LNCAP (cell line): ENCODE results near the gene MIER2.

Experiments used
- TF ChIP-seq, protein P1 (sequence below): fragments of 450-650 bp; IDR thresholded peaks from 2 replicates; pipeline ENCODE4 v1.5.1; 2017; ENCODE audit warnings: mild to moderate bottlenecking

MIER2 gene

DNA sequence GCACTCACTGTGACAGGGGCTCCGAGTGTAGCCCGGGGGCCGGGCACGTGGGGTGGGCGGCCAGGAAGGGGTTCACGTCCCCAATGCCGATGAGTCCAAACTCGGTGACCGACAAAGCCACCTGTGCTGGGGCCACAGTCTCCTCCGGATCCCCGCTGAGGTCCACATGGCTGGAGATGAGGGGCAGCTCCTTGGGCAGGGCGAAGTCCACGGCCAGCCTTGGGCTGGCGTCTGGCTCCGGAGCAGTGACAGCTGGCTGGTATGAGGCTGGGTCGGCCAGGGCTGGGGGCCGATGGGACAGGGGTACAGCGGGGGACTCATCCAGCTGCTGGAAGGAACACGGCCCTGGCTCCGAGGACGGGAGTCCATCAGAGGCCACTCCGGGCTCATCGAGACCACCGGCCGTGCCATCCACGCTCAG lies 37.5 kb downstream of the MIER2 start:
- TF ChIP-seq, protein P1, sequence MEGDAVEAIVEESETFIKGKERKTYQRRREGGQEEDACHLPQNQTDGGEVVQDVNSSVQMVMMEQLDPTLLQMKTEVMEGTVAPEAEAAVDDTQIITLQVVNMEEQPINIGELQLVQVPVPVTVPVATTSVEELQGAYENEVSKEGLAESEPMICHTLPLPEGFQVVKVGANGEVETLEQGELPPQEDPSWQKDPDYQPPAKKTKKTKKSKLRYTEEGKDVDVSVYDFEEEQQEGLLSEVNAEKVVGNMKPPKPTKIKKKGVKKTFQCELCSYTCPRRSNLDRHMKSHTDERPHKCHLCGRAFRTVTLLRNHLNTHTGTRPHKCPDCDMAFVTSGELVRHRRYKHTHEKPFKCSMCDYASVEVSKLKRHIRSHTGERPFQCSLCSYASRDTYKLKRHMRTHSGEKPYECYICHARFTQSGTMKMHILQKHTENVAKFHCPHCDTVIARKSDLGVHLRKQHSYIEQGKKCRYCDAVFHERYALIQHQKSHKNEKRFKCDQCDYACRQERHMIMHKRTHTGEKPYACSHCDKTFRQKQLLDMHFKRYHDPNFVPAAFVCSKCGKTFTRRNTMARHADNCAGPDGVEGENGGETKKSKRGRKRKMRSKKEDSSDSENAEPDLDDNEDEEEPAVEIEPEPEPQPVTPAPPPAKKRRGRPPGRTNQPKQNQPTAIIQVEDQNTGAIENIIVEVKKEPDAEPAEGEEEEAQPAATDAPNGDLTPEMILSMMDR = no peak

DNA sequence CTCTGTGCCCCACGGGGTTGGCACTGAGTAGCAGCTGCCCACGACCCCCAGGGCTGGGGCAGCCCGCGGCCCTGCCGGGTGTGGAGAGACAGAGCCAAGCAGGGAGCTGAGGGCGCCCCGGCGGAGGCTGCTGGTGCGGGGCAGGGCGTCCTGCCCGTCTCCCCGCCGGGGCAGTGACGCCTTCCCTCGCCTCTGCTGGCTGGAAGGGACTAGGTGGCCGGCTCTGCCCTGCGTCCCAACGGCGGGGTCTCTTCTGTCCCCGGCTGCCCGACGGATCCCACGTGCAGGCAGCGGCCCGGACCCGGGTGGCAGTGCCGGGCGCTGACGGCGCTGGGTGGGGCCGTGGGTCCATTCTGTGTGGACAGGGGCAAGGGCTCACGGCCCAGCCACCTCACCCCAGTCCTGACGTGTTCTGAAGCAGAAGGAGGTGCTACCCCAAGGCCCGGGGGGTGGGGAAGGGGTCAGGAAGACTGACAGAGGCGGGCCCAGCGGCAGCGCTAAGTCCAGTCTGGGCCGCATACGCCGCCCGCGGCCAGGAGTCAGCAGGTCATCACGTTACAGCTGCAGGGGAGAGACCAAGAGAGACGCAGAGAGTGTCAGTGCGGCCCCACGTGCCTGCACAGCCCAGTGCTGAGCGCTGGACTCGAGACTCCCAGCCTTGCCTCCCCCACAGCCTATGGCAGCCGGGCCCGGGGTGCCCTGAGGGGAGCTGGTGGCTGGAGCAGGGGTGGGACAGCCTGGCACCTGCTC lies 38.3 kb downstream of the MIER2 start:
- TF ChIP-seq, protein P1 = no peak

DNA sequence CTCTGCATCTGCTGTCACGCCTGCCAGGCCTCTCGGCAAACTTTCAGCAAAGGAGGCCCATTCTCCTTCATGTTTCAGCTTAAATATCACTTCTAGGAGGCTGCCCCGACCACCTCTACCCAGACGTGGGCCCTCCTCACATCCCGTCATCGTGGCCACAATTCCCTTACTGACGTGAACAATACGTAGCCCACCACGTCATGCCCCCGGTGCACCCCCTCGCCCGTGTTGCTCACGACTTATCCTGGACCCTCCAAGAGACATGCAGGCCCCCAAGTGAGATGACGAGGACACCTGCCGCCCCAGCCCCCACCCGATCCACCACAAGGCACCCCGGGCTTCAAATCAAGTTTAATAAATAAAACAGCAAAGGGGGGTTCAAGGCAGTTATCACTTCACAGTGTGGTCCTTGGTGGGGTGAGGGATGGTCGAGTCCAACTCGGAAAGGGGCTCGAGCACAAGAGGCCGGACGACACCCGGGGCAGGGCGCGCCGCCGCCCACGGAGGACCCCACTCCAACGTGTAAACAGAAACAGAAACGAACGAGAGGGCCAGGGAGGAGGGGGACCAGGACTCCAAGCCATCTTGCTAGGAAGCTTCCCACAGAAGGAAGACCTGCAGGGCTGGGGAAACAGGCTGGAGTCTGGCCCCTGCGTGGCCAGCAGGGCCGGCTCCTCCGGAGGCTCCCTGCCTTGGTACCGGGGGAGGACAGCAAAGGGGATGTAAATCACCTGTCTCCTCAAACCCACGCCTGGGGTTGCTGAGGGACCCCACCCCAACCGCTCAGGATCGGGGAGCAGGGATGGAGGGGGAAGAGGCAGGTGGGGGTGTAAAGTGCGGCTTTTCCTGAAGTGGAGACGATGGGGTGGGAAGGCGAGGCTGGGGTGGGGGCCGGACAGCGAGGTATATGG lies 39.1 kb downstream of the MIER2 start:
- TF ChIP-seq, protein P1 = no peak

DNA sequence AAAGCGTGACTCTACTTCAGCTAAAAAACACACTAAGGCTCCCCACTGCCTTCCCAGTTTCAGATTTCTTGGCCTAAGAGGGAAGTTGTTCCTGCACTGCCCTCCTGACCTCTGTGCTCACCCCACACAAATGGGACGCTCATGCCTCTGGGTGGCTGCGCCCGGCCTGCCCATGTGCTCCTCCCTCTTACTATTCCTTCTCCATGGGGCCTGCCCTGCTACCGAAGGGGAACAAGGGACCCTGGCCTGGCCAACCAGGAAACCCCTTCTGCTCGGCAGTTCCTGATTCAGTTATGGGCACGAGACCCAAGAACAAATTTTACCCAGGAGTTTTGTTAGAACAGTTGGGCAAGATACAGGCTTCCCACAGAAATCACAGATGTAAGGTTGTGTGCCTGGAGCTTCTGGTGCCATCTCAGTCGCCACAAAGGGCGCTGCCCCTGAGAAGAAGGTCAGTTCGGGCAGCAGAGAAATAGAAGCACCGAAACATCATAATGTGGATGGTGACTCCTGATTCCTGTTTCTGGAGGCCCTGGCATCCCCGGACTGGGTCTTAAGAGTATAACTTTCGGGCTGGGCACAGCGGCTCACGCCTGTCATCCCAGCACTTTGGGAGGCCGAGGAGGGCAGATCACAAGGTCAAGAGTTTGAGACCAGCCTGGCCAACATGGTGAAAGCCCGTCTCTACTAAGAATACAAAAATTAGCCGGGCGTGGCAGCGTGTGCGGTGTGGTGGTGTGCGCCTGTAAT lies 47.9 kb downstream of the MIER2 start:
- TF ChIP-seq, protein P1 = no peak

DNA sequence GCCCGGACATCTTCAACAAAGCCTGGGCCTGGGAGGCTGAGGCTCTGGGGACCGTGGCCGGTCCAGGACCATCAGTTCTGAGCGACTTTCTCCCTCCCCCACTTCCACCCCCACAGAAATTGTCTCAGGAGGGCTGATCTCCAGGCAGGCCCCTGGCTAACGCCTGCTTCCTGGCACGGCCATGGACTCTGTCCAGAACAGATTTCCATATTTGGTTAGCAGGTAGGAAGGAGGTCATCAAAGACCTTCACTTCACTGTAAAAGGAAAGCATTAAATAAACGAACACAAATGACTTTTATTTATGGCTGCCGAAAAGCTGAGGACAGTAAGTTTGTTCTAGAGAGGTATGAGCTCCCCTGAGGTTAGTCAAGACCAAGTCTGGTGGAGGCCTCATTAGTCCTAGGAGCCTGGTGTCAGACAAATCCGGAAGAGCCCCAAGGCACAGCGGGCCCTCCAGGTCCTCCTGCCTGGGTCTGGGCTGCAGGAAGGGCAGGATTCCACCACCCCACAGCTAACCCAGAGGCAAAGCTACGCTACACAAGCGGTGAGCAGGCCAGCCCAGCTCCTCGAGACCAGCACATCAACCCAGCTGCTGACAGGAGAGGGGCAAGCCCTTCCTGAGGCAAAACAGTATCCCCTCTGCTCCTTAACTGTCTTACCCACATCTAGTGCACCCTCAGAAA lies 48.8 kb downstream of the MIER2 start:
- TF ChIP-seq, protein P1 = no peak

DNA sequence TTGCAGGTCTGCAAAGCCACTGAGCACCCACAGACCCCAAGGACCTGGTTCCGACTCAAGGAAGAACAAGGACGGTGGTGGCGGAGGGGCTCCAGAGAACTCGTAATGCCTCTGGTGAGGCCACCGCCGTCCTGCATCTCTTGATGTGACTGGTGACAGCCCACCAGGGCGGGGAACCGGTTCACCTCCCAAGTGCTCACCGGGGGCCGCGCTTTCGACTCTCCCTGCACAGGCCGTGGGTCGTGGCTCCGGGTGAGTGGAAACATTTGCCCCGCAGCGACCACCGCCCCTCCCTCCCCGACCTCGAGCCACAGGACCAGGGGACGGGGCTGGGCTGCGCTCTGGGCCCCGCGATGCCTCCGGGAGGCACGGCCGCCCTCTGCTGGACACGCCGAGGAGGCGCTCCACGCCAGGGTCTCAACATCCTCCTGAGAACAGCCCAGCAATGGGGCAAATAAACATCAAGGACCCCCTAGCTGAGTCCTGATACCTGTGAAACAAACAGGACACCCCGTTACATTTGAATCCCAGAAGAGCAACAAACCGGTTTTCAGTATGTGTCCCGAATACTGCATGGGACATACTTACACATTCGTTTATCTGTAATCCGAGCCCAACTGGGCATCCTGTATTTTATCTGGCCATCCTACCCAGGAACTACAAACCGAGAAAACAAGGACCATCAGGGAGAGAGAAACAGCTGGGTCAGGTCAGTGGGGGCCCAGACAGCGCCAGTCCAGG lies 49.5 kb downstream of the MIER2 start:
- TF ChIP-seq, protein P1 = peak; percentile 26; the same call in 1 of the 2 replicates
